BE2C (cell line): ENCODE measurements around the gene THSD7B.

Source experiments
- DNase-seq: peaks from one replicate; pipeline ENCODE4 v3.0.0-alpha.2; 2020
- H3K27me3 ChIP-seq: fragments of 250-450 bp; sonication (Bioruptor Pico); 2 replicates; pipeline ENCODE4 v1.5.1; 2020; ENCODE audit warnings: mild to moderate bottlenecking
- H3K36me3 ChIP-seq: fragments of 250-450 bp; sonication (Bioruptor Pico); 2 replicates; pipeline ENCODE4 v1.5.1; 2020; ENCODE audit warnings: mild to moderate bottlenecking
- H3K4me1 ChIP-seq: fragments of 250-450 bp; sonication (Bioruptor Pico); 2 replicates; pipeline ENCODE4 v1.5.1; 2020
- H3K4me3 ChIP-seq: 2 replicates; pipeline ENCODE4 v1.5.1; 2011; ENCODE audit warnings: low read depth, low read length
- H3K9me3 ChIP-seq: fragments of 250-450 bp; sonication (Bioruptor Pico); 2 replicates; pipeline ENCODE4 v1.5.1; 2020
- CTCF ChIP-seq: IDR thresholded peaks from 2 replicates; pipeline ENCODE4 v1.5.1; 2012; ENCODE audit warnings: mild to moderate bottlenecking, low read depth, low read length

THSD7B gene

DNA sequence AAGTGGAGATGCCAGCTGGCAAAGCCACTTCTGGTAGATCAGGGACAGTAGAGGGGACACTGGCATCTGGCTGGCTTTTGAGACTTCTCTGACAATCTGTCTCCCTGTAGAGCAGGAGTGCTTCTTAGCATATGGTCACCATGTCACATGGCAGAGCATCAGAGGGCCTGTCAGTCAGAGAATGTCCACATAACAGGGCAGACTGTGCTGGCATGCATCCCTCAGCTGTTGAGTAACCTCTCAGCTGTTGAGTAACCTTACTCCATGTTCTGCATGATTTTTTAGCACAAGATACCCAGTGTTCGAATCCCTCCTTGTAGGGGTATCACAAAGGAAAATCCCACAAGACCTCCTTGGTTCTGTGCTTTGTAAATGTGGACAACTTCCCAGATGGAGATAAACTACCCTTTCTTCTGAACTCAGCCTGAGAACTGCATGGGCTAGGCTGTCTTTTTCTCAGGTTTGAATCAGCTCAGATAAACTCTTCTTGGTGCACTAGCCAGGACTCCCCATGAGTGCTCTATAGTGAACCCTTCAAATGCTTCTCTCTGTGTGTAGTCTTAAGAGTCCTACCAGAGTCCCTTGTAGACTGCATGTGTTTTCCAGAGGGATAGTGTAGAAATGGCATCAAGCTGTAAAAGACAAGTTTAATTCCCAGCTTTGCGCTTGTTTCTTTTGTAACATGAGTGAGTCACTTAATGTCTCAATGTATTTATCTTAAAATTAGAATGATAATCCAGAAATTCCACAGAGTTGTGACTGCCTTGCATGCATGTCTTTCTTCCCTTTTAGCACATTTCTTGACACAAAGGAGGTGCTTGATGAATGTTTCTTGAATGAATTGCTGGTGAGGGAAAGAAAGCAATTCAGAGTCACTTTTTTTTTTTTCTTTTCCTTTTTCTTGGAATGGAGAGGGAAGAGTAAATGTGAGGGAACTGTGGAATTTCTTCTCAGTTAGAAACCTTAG lies 756.6 kb downstream of the THSD7B start:
- no peaks in the 10 kb centered on the region for H3K36me3 ChIP-seq
- no peaks in the 10 kb centered on the region for H3K27me3 ChIP-seq
- no peaks in the 10 kb centered on the region for H3K4me1 ChIP-seq
- no peaks in the 10 kb centered on the region for H3K9me3 ChIP-seq
- no peak for TF ChIP-seq CTCF
- no peak overlapping the region for H3K4me3 ChIP-seq
- DNase-seq, result no peak

DNA sequence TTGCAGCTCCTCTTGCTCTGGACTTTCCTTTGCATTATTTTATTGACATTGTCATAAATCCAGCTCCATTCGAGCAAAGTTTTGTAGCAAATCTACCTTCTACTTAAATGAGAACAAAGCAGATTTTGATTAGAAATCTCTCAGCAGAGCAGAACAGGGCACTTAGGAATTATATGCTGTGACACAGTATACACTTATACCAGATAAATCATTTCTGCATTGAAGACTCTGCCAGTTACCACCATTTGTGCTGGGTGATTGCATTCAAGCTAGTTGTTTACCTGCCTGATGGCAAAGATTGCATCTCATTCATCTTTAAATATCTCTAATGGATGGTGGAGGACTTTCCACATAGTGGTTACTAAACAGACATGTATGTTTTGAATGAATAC lies 757.3 kb downstream of the THSD7B start:
- no peak for TF ChIP-seq CTCF
- H3K27me3 ChIP-seq, result no peaks in the 10 kb centered on the region
- no peaks in the 10 kb centered on the region for H3K36me3 ChIP-seq
- H3K9me3 ChIP-seq, result no peaks in the 10 kb centered on the region
- no peaks in the 10 kb centered on the region for H3K4me1 ChIP-seq
- DNase-seq, result no peak
- H3K4me3 ChIP-seq, result no peak overlapping the region

DNA sequence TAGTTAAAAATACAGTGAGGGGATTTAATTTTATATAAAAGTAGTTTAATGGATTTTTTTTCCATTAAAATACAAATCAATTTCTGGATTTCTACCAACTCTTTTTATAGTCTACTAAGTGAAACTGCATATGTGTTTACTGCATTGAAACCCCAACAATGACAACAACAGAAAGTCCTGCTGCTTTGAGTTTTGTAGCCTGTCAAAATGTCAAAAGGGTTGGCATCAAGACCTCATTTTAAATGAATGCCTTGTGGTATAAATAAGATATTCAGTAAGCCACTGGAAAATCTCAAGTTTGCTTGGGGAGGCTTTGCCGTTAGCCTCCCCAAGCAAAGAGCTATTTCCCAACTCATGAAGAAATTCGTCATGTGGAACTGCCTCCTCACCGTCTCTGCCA lies 758.6 kb downstream of the THSD7B start:
- DNase-seq, result no peak
- Histone ChIP-seq H3K27me3 (no peaks in the 10 kb centered on the region), H3K4me1 (no peaks in the 10 kb centered on the region), H3K36me3 (no peaks in the 10 kb centered on the region), H3K4me3 (no peak overlapping the region), H3K9me3 (no peaks in the 10 kb centered on the region)
- TF ChIP-seq CTCF, result no peak

GRCh38 chr2:137525132-137525531 lies 759.8 kb downstream of the THSD7B start:
- Histone ChIP-seq H3K27me3 (no peaks in the 10 kb centered on the region), H3K9me3 (no peaks in the 10 kb centered on the region), H3K4me1 (no peaks in the 10 kb centered on the region), H3K4me3 (no peak overlapping the region), H3K36me3 (no peaks in the 10 kb centered on the region)
- DNase-seq, result no peak
- no peak for TF ChIP-seq CTCF

DNA sequence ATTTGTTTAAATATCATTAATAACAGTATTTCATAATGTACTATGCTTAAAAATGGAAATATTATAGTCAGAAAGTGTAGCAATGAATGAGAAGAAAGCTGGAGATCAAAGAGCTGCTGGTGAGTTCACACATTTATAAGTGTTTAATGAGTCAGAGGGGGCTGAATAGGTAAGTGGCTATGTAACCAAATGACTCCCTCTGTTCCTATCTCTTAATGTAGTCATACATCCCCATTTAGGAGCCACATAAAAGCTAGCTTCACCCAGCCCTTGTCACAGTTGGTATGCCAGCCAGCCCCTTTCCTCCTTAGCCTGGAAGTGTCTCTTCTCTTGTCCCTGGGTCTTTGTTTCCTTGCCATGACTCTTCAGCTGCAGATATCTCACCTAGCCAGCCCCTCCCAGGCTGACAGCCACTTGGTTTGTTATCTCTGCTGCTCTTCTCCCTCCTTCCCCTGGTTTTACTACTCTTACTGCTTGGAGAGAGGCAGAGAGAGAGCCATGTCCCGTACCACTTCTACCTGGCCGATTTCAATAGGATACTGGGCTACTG lies 760.4 kb downstream of the THSD7B start:
- no peak for TF ChIP-seq CTCF
- no peak for DNase-seq
- H3K4me1 ChIP-seq, result no peaks in the 10 kb centered on the region
- H3K27me3 ChIP-seq, result no peaks in the 10 kb centered on the region
- no peaks in the 10 kb centered on the region for H3K36me3 ChIP-seq
- no peaks in the 10 kb centered on the region for H3K9me3 ChIP-seq
- no peak overlapping the region for H3K4me3 ChIP-seq

- no peak for DNase-seq
- H3K9me3 ChIP-seq, result no peaks in the 10 kb centered on the region
- TF ChIP-seq CTCF, result no peak
Observed at GRCh38 chr2:137535897-137536296, 770.6 kb downstream of the THSD7B start.

More at GRCh38 chr2:137535897-137536296, 770.6 kb downstream of the THSD7B start:
- H3K36me3 ChIP-seq, result no peaks in the 10 kb centered on the region
- no peak overlapping the region for H3K4me3 ChIP-seq
- no peaks in the 10 kb centered on the region for H3K27me3 ChIP-seq
- H3K4me1 ChIP-seq, result no peaks in the 10 kb centered on the region
